H1 (cell line): ENCODE results near the gene USP49. TPM values are rescaled to one million over a fixed set of nuclear protein-coding genes. Genes with fewer than 3 reads are reported as not detected.

Experiments
- CTCF ChIA-PET: fragments of 300-600 bp; sonication (Branson Sonifier 250); formaldehyde crosslinking; loops from one replicate; lab custom pipeline; 2021; ENCODE audit not compliant: partially characterized antibody; lab: Charles Lee
- POLR2A ChIA-PET: fragments of 300-600 bp; sonication (Branson Sonifier 250); formaldehyde crosslinking; loops from one replicate; lab custom pipeline; 2021; ENCODE audit warnings: inconsistent platforms; ENCODE audit not compliant: partially characterized antibody; lab: Charles Lee
- DNase-seq, 2 experiments: peaks; one replicate each; pipeline versions ENCODE4 v3.0.0 to v3.0.0-alpha.2; 2010 to 2022; ENCODE audit warnings: low spot score in 2 of 2, low read depth in 1 of 2, mixed read lengths in 1 of 2
- FAIRE-seq: peaks from 2 replicates; lab custom pipeline; 2011; peaks lifted over from hg19 to GRCh38; lab: Jason Lieb, UNC
- H2AFZ ChIP-seq: 2 replicates; pipeline ENCODE4 v1.8.1; 2012; ENCODE audit warnings: low read length, inconsistent platforms
- H2AK5ac ChIP-seq: 2 replicates; pipeline ENCODE4 v1.6.1; 2013; ENCODE audit warnings: low read depth, low read length
- H2BK120ac ChIP-seq: replicated peaks from 2 replicates; pipeline ENCODE3; 2013; ENCODE audit warnings: low read depth, low read length, inconsistent platforms
- H2BK12ac ChIP-seq: 2 replicates; pipeline ENCODE4 v1.6.1; 2013; ENCODE audit warnings: low read depth, low read length
- H2BK15ac ChIP-seq: 2 replicates; pipeline ENCODE4 v1.6.1; 2013; ENCODE audit warnings: low read length
- H2BK20ac ChIP-seq: 2 replicates; pipeline ENCODE4 v1.6.1; 2013; ENCODE audit warnings: low read length
- H2BK5ac ChIP-seq: 2 replicates; pipeline ENCODE4 v1.6.1; 2013; ENCODE audit warnings: low read depth, low read length
- H3K14ac ChIP-seq: 2 replicates; pipeline ENCODE4 v1.6.1; 2013; ENCODE audit warnings: inconsistent platforms; ENCODE audit not compliant: insufficient read length
- H3K18ac ChIP-seq: 2 replicates; pipeline ENCODE4 v1.6.1; 2013; ENCODE audit warnings: low read length; ENCODE audit errors: extremely low read depth
- H3K23ac ChIP-seq: 2 replicates; pipeline ENCODE4 v1.6.1; 2013; ENCODE audit warnings: inconsistent platforms; ENCODE audit not compliant: insufficient read length
- H3K23me2 ChIP-seq: 2 replicates; pipeline ENCODE4 v1.6.1; 2013; ENCODE audit warnings: low read depth, low read length
- H3K27ac ChIP-seq: 2 replicates; pipeline ENCODE4 v1.6.1; 2011; ENCODE audit warnings: low read depth, low read length, inconsistent platforms
- H3K27me3 ChIP-seq, 4 experiments: replicated peaks in 1 of 4; 1 replicate in 1 of 4; 2 replicates in 3 of 4; pipeline versions ENCODE4 v1.6.1 to v1.8.1; 2011 to 2013; ENCODE audit warnings: low read length in 3 of 4, mild to moderate bottlenecking in 3 of 4, inconsistent platforms in 2 of 4, mixed read lengths in 2 of 4, moderate library complexity in 1 of 4; ENCODE audit not compliant: control insufficient read depth in 3 of 4, insufficient read depth in 3 of 4; ENCODE audit errors: extremely low read depth in 1 of 4
- H3K36me3 ChIP-seq, 4 experiments: 2 replicates each; pipeline versions ENCODE4 v1.6.1 to v1.8.1; 2011 to 2013; ENCODE audit warnings: mild to moderate bottlenecking in 4 of 4, low read length in 3 of 4, moderate library complexity in 2 of 4, control low read depth in 1 of 4, inconsistent platforms in 1 of 4; ENCODE audit not compliant: insufficient read depth in 4 of 4, control insufficient read depth in 2 of 4
- H3K4ac ChIP-seq: replicated peaks from 2 replicates; pipeline ENCODE3; 2013; ENCODE audit warnings: low read length, low read depth, mixed read lengths, inconsistent platforms; ENCODE audit not compliant: insufficient read length
- H3K4me1 ChIP-seq, 4 experiments: replicated peaks in 1 of 4; 1 replicate in 1 of 4; 2 replicates in 3 of 4; pipeline versions ENCODE4 v1.6.1 to v1.8.1; 2011 to 2013; ENCODE audit warnings: low read length in 3 of 4, inconsistent platforms in 2 of 4, mixed read lengths in 1 of 4; ENCODE audit not compliant: insufficient read depth in 4 of 4, control insufficient read depth in 3 of 4
- H3K4me2 ChIP-seq, 2 experiments: 2 replicates each; pipeline versions ENCODE4 v1.6.1 to v1.8.1; 2011 to 2013; ENCODE audit warnings: low read depth in 2 of 2, low read length in 2 of 2, control low read depth in 1 of 2, inconsistent platforms in 1 of 2, mild to moderate bottlenecking in 1 of 2; ENCODE audit not compliant: insufficient read depth in 1 of 2
- H3K4me3 ChIP-seq, 4 experiments: fragments of 200-600, 300-600 bp in 1 of 4; sonication (generic), shearing (Covaris generic), sonication (Bioruptor Twin) in 1 of 4; 2 replicates each; pipeline versions ENCODE4 v1.5.1 to v1.8.1; 2011 to 2016; ENCODE audit warnings: low read length in 4 of 4, low read depth in 3 of 4, control low read depth in 2 of 4, inconsistent platforms in 2 of 4, mild to moderate bottlenecking in 2 of 4, mixed read lengths in 1 of 4, moderate library complexity in 1 of 4; ENCODE audit not compliant: insufficient read depth in 2 of 4; ENCODE audit errors: extremely low read depth in 1 of 4
- H3K56ac ChIP-seq: replicated peaks from 2 replicates; pipeline ENCODE3; 2013; ENCODE audit warnings: low read depth, mild to moderate bottlenecking, mixed read lengths, low read length, inconsistent platforms; ENCODE audit not compliant: insufficient read length
- H3K79me1 ChIP-seq: 2 replicates; pipeline ENCODE4 v1.6.1; 2013; ENCODE audit warnings: low read depth, low read length, control low read depth
- H3K79me2 ChIP-seq, 2 experiments: 2 replicates each; pipeline versions ENCODE4 v1.6.1 to v1.8.1; 2012 to 2013; ENCODE audit warnings: low read length in 2 of 2, mild to moderate bottlenecking in 2 of 2, inconsistent platforms in 1 of 2; ENCODE audit not compliant: insufficient read depth in 2 of 2, control insufficient read depth in 1 of 2
- H3K9ac ChIP-seq, 4 experiments: replicated peaks in 1 of 4; 1 replicate in 1 of 4; 2 replicates in 3 of 4; pipeline versions ENCODE4 v1.6.1 to v1.8.1; 2011 to 2013; ENCODE audit warnings: low read depth in 3 of 4, low read length in 3 of 4, control low read depth in 2 of 4, mild to moderate bottlenecking in 2 of 4, moderate library complexity in 2 of 4, inconsistent platforms in 1 of 4; ENCODE audit errors: extremely low read depth in 1 of 4
- H3K9me3 ChIP-seq, 2 experiments: 2 replicates each; pipeline versions ENCODE4 v1.6.1 to v1.8.1; 2012 to 2013; ENCODE audit warnings: mild to moderate bottlenecking in 2 of 2, moderate library complexity in 2 of 2, control low read depth in 1 of 2, inconsistent platforms in 1 of 2, low read depth in 1 of 2, low read length in 1 of 2, mixed read lengths in 1 of 2; ENCODE audit not compliant: insufficient read depth in 2 of 2
- H4K20me1 ChIP-seq, 2 experiments: replicated peaks in 1 of 2; 2 replicates each; pipeline versions ENCODE3 to v1.8.1; 2011 to 2013; ENCODE audit warnings: inconsistent platforms in 2 of 2, low read length in 2 of 2, mild to moderate bottlenecking in 1 of 2; ENCODE audit not compliant: insufficient read depth in 2 of 2, control insufficient read depth in 1 of 2
- H4K5ac ChIP-seq: 2 replicates; pipeline ENCODE4 v1.6.1; 2013; ENCODE audit warnings: low read length, low read depth, mixed read lengths, inconsistent platforms; ENCODE audit not compliant: insufficient read length
- H4K8ac ChIP-seq: 2 replicates; pipeline ENCODE4 v1.8.0; 2013; ENCODE audit warnings: mild to moderate bottlenecking, moderate library complexity, low read length, inconsistent platforms; ENCODE audit not compliant: insufficient read depth; ENCODE audit errors: extremely low read depth
- H4K91ac ChIP-seq: replicated peaks from 2 replicates; pipeline ENCODE3; 2013; ENCODE audit warnings: low read length, mixed read lengths, inconsistent platforms; ENCODE audit not compliant: insufficient read length
- ATF2 ChIP-seq: IDR thresholded peaks from 2 replicates; pipeline ENCODE4 v1.6.1; 2012; ENCODE audit warnings: low read length, inconsistent platforms
- ATF3 ChIP-seq: IDR thresholded peaks from 2 replicates; pipeline ENCODE4 v1.6.1; 2011; ENCODE audit warnings: low read depth, mild to moderate bottlenecking, low read length; ENCODE audit not compliant: insufficient read depth
- EGR1 ChIP-seq: IDR thresholded peaks from 2 replicates; pipeline ENCODE4 v1.6.1; 2011; ENCODE audit warnings: low read depth, low read length, borderline replicate concordance
- EZH2 ChIP-seq: fragments of 200-600 bp; sonication (generic); IDR thresholded peaks from 2 replicates; pipeline ENCODE4 v1.7.1; 2012; ENCODE audit warnings: low read depth, mild to moderate bottlenecking, moderate library complexity, low read length, inconsistent platforms; ENCODE audit not compliant: severe bottlenecking
- NANOG ChIP-seq: IDR thresholded peaks from 2 replicates; pipeline ENCODE4 v1.6.1; 2011; ENCODE audit warnings: low read length, low read depth, mild to moderate bottlenecking, inconsistent platforms; ENCODE audit not compliant: insufficient read depth, poor library complexity, severe bottlenecking
- POLR2A ChIP-seq, 2 experiments: IDR thresholded peaks; 1 replicate in 1 of 2; 2 replicates in 1 of 2; pipeline ENCODE4 v1.6.1; 2011; ENCODE audit warnings: low read depth in 2 of 2, low read length in 2 of 2, mild to moderate bottlenecking in 2 of 2; ENCODE audit errors: control extremely low read depth in 1 of 2
- RBBP5 ChIP-seq: IDR thresholded peaks from 2 replicates; pipeline ENCODE4 v1.7.1; 2012; ENCODE audit warnings: low read depth, mild to moderate bottlenecking, inconsistent platforms, low read length, moderate library complexity, borderline replicate concordance
- SIX5 ChIP-seq: IDR thresholded peaks from 2 replicates; pipeline ENCODE4 v1.6.1; 2011; ENCODE audit warnings: mild to moderate bottlenecking, low read depth, low read length
- SRF ChIP-seq: IDR thresholded peaks from 2 replicates; pipeline ENCODE4 v1.6.1; 2011; ENCODE audit warnings: mild to moderate bottlenecking, low read depth, low read length, moderate library complexity
- USF2 ChIP-seq: IDR thresholded peaks from 2 replicates; pipeline ENCODE4 v1.6.1; 2011; ENCODE audit warnings: low read length, improper control_type of control experiment
- WGBS, 2 experiments: shearing (Covaris generic) in 1 of 2; methylation state at CpG; one replicate each; pipeline versions ENCODE4 v1.1.6 to v1.1.7; 2013 to 2015; ENCODE audit warnings: low lambda C conversion rate in 2 of 2, mixed read lengths in 2 of 2, inconsistent platforms in 1 of 2, low coverage in 1 of 2, missing lambda C conversion rate in 1 of 2; ENCODE audit not compliant: insufficient replicate concordance in 2 of 2, insufficient coverage in 1 of 2, insufficient read length in 1 of 2; ENCODE audit errors: extremely low coverage in 1 of 2, missing lambda C conversion rate in 1 of 2; 5-methylcytosine and 5-hydroxymethylcytosine counted together
- polyA plus RNA-seq, 7 experiments: library from polyadenylated mRNA; depleted of rRNA in 3 of 7; stranded (reverse) in 5 of 7; unstranded in 2 of 7; fragments of >200 nt in 5 of 7; fragments of 200-250 nt in 2 of 7; gene quantifications; 1 replicate in 5 of 7; 2 replicates in 1 of 7; 4 replicates in 1 of 7; pipeline versions ENCODE4 v1.2.1 to v1.2.3, GENCODE V29; 2011 to 2013; ENCODE audit warnings: missing spikeins in 2 of 7, mixed read lengths in 2 of 7
- total RNA-seq: library from RNA; stranded (reverse); fragmentation: NEBNext Ultra II Directional; extraction: Animal tissue kit (Norgen Biotek cat#: 25700); gene quantifications from 2 replicates; pipeline ENCODE4 v1.2.1, GENCODE V29; 2021

USP49 gene
- total and polyA plus RNA-seq, 2 of the 8 experiments (the other 6 are each of a cell fraction or from before 2014, with no cell fraction given): 6.9 to 24.4 TPM

- 86% methylated on average over 6 of the region's 6 CpGs; no CpG with 5 or more reads in 1 of the 2 experiments for WGBS, 2 experiments
- CTCF ChIA-PET: interaction anchor here (1.0 to 2.3 kb wide), 3 partner anchors 10 to 17 kb away, joined by 3 to 12 read pairs (median 4); no protein-coding TSS in a partner anchor
- no peak overlapping the region for H3K9ac ChIP-seq
- H3K27ac ChIP-seq: no peak overlapping the region
- no peak overlapping the region for H3K56ac ChIP-seq
- peaks cover 0 to 3% (median 0%) of the 10 kb centered on the region in 4 experiments; a peak in 2 of 7 replicates for H3K4me1 ChIP-seq
- H2AFZ ChIP-seq: no peak overlapping the region
- H4K91ac ChIP-seq: no peak overlapping the region
- no peak overlapping the region for H3K14ac ChIP-seq
- no peak overlapping the region for H2BK12ac ChIP-seq
- no peak overlapping the region for H4K5ac ChIP-seq
- H3K79me1 ChIP-seq: no peaks in the 10 kb centered on the region
- FAIRE-seq (no peak), DNase-seq (no peak)
- H2BK120ac ChIP-seq: no peak overlapping the region
- no peak overlapping the region for H3K4me2 ChIP-seq
- H3K27me3 ChIP-seq: no peaks in the 10 kb centered on the region; a peak in 1 of 7 replicates
- POLR2A ChIA-PET: interaction anchor here (1.2 kb wide), 1 partner anchor 22 kb away, joined by 3 read pairs; no protein-coding TSS in a partner anchor
- H3K4ac ChIP-seq: no peak overlapping the region
- H3K18ac ChIP-seq: no peak overlapping the region
- no peaks in the 10 kb centered on the region for H3K79me2 ChIP-seq
- no peak overlapping the region for H2BK15ac ChIP-seq
- no peak overlapping the region for H4K8ac ChIP-seq
- H3K36me3 ChIP-seq: no peaks in the 10 kb centered on the region
- no peaks in the 10 kb centered on the region for H3K23me2 ChIP-seq
- no peaks in the 10 kb centered on the region for H3K9me3 ChIP-seq
- no peaks in the 10 kb centered on the region for H4K20me1 ChIP-seq
- H2AK5ac ChIP-seq: no peak overlapping the region
- H2BK5ac ChIP-seq: no peak overlapping the region
- H3K23ac ChIP-seq: no peak overlapping the region
- H2BK20ac ChIP-seq: no peak overlapping the region
- H3K4me3 ChIP-seq: no peak overlapping the region
- no peak for TF ChIP-seq USF2
- no peak for TF ChIP-seq EGR1
- TF ChIP-seq RBBP5: no peak
- no peak for TF ChIP-seq SIX5
- TF ChIP-seq SRF: no peak
- TF ChIP-seq POLR2A (IDR thresholded peaks at IDR 0.05; ENCODE audit: control extremely low read depth in 1 of 2, low read depth in 2 of 2, low read length in 2 of 2): no peak
- TF ChIP-seq ATF2: no peak
- TF ChIP-seq EZH2: no peak
- no peak for TF ChIP-seq ATF3
- no peak for TF ChIP-seq NANOG
Measured at GRCh38 chr6:41758641-41759035, 136.5 kb downstream of the USP49 start.
